ENCODE data around the gene CCDC185.

The CCDC185 gene

GRCh38 chr1:223422911-223423310, 29.7 kb downstream of the CCDC185 start:
- no peak for DNase-seq (ENCODE audit: low read depth)
- no peak overlapping the region for H3K4me3 ChIP-seq (ENCODE audit: low read depth, low read length)
- TF ChIP-seq MYC (IDR thresholded peaks at IDR 0.05; ENCODE audit: low read depth, low read length): no peak
- no peak for TF ChIP-seq POLR2A (IDR thresholded peaks at IDR 0.05; ENCODE audit: extremely low read depth, insufficient read length)
- TF ChIP-seq CTCF (IDR thresholded peaks at IDR 0.05; ENCODE audit: low read depth, low read length): no peak
- TF ChIP-seq MAX (IDR thresholded peaks at IDR 0.05; ENCODE audit: low read depth, low read length): no peak

- no peak for DNase-seq (ENCODE audit: low read depth)
- no peak overlapping the region for H3K4me3 ChIP-seq (ENCODE audit: low read depth, low read length)
- TF ChIP-seq POLR2A (IDR thresholded peaks at IDR 0.05; ENCODE audit: extremely low read depth, insufficient read length) (no peak), CTCF (IDR thresholded peaks at IDR 0.05; ENCODE audit: low read depth, low read length) (no peak), MAX (IDR thresholded peaks at IDR 0.05; ENCODE audit: low read depth, low read length) (no peak), MYC (IDR thresholded peaks at IDR 0.05; ENCODE audit: low read depth, low read length) (no peak)
These were observed 30.5 kb downstream of the CCDC185 start for GRCh38 chr1:223423641-223424233.

GRCh38 chr1:223425550-223425949, 32.3 kb downstream of the CCDC185 start:
- TF ChIP-seq MYC (IDR thresholded peaks at IDR 0.05; ENCODE audit: low read depth, low read length): no peak
- no peak for TF ChIP-seq POLR2A (IDR thresholded peaks at IDR 0.05; ENCODE audit: extremely low read depth, insufficient read length)
- TF ChIP-seq CTCF (IDR thresholded peaks at IDR 0.05; ENCODE audit: low read depth, low read length): no peak
- TF ChIP-seq MAX (IDR thresholded peaks at IDR 0.05; ENCODE audit: low read depth, low read length): no peak
- DNase-seq (ENCODE audit: low read depth): no peak
- H3K4me3 ChIP-seq (ENCODE audit: low read depth, low read length): no peak overlapping the region

GRCh38 chr1:223426936-223427335, 33.7 kb downstream of the CCDC185 start:
- no peak for TF ChIP-seq POLR2A (IDR thresholded peaks at IDR 0.05; ENCODE audit: extremely low read depth, insufficient read length)
- H3K4me3 ChIP-seq (ENCODE audit: low read depth, low read length): no peak overlapping the region
- no peak for DNase-seq (ENCODE audit: low read depth)

- TF ChIP-seq POLR2A (IDR thresholded peaks at IDR 0.05; ENCODE audit: extremely low read depth, insufficient read length) (no peak), CTCF (IDR thresholded peaks at IDR 0.05; ENCODE audit: low read depth, low read length) (no peak), MAX (IDR thresholded peaks at IDR 0.05; ENCODE audit: low read depth, low read length) (no peak), MYC (IDR thresholded peaks at IDR 0.05; ENCODE audit: low read depth, low read length) (no peak)
- no peak for DNase-seq (ENCODE audit: low read depth)
- H3K4me3 ChIP-seq (ENCODE audit: low read depth, low read length): no peak overlapping the region
These were observed 36.1 kb downstream of the CCDC185 start for GRCh38 chr1:223429313-223429731.

- TF ChIP-seq MYC (IDR thresholded peaks at IDR 0.05; ENCODE audit: low read depth, low read length): no peak
- TF ChIP-seq MAX (IDR thresholded peaks at IDR 0.05; ENCODE audit: low read depth, low read length): no peak
- TF ChIP-seq POLR2A (IDR thresholded peaks at IDR 0.05; ENCODE audit: extremely low read depth, insufficient read length): no peak
- H3K4me3 ChIP-seq (ENCODE audit: low read depth, low read length): no peak overlapping the region
- no peak for DNase-seq (ENCODE audit: low read depth)
These were observed 36.6 kb downstream of the CCDC185 start for GRCh38 chr1:223429821-223430220.

GRCh38 chr1:223430236-223430635, 37.0 kb downstream of the CCDC185 start:
- H3K4me3 ChIP-seq (ENCODE audit: low read depth, low read length): no peak overlapping the region
- DNase-seq (ENCODE audit: low read depth): no peak
- TF ChIP-seq MAX (IDR thresholded peaks at IDR 0.05; ENCODE audit: low read depth, low read length) (no peak), CTCF (IDR thresholded peaks at IDR 0.05; ENCODE audit: low read depth, low read length) (no peak), MYC (IDR thresholded peaks at IDR 0.05; ENCODE audit: low read depth, low read length) (no peak), POLR2A (IDR thresholded peaks at IDR 0.05; ENCODE audit: extremely low read depth, insufficient read length) (no peak)

All from NB4 (cell line).